ENCODE data around the gene PFN4. TPM values are rescaled to one million over a fixed set of nuclear protein-coding genes. Genes with fewer than 3 reads are reported as not detected.

The PFN4 gene, protein sequence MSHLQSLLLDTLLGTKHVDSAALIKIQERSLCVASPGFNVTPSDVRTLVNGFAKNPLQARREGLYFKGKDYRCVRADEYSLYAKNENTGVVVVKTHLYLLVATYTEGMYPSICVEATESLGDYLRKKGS
- total RNA-seq: 1.3 to 1.4 TPM (median 1.3 TPM) in 3 replicates
- long read RNA-seq, partial matches to known transcripts: 0 of 1 reads
- long read RNA-seq, other reads (novel, unspliced or antisense): 0 of 1 reads

DNA sequence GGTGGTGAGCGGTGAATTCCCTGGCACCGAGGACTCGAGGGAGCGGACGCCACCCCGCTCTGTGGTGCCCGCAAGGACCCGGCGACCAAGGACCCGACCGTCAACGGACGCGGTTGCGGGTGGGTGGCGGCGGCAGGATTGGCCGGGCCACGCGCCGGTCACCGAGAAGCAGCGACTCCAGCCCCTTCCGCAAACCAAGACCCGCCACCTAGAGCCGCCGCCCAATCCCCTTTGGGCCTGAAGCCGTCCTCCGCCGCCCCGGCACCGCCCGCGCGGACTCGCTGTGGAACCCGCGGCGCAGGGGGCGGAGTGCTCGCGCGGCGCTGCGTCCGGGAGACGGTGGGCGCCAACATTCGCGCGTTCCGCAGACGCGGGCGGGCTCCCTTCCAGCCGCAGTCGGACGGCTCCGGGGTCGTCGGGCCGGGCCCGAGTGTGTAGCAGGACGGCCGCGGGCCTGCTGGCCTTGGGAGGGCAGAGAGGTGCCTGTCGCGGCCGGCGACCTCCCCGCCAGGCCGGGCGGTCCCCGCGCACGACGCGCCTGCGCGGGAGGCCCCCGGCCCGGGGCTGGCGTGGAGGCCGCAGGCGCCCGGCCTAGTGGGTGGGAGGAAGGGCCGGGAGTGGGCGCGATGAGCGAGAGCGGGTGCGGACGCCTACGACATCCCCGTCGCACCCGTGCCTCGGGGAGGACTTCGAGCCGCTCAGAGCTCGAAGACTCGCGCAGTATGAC is at the start of gene PFN4, which contains the start of gene FAM228B:
TSS of gene PFN4 (minus strand) at position 140 of the 727 bp plus-strand sequence. CDS start 799 bp downstream, outside the sequence.
TSS of gene FAM228B (plus strand) at position 275 of the 727 bp plus-strand sequence. CDS start 893 bp downstream, outside the sequence.
- DNase-seq (ENCODE audit: low spot score): peak; percentile 94
- Mint-ChIP-seq H3K27ac (ENCODE audit: unreplicated experiment) (peak within 1 kb of the TSS; percentile 97), H3K36me3 (ENCODE audit: low read depth) (no peaks in the 10 kb centered on the region), H3K27me3 (ENCODE audit: low read depth) (no peaks in the 10 kb centered on the region), H3K4me1 (ENCODE audit: low read depth) (peaks cover 24% of the 10 kb centered on the region), H3K4me3 (ENCODE audit: unreplicated experiment) (peak within 1 kb of the TSS; percentile 83), H3K9me3 (ENCODE audit: low read depth) (no peaks in the 10 kb centered on the region)
- TF ChIP-seq, protein P1, sequence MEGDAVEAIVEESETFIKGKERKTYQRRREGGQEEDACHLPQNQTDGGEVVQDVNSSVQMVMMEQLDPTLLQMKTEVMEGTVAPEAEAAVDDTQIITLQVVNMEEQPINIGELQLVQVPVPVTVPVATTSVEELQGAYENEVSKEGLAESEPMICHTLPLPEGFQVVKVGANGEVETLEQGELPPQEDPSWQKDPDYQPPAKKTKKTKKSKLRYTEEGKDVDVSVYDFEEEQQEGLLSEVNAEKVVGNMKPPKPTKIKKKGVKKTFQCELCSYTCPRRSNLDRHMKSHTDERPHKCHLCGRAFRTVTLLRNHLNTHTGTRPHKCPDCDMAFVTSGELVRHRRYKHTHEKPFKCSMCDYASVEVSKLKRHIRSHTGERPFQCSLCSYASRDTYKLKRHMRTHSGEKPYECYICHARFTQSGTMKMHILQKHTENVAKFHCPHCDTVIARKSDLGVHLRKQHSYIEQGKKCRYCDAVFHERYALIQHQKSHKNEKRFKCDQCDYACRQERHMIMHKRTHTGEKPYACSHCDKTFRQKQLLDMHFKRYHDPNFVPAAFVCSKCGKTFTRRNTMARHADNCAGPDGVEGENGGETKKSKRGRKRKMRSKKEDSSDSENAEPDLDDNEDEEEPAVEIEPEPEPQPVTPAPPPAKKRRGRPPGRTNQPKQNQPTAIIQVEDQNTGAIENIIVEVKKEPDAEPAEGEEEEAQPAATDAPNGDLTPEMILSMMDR (IDR thresholded peaks at IDR 0.05): no peak

DNA sequence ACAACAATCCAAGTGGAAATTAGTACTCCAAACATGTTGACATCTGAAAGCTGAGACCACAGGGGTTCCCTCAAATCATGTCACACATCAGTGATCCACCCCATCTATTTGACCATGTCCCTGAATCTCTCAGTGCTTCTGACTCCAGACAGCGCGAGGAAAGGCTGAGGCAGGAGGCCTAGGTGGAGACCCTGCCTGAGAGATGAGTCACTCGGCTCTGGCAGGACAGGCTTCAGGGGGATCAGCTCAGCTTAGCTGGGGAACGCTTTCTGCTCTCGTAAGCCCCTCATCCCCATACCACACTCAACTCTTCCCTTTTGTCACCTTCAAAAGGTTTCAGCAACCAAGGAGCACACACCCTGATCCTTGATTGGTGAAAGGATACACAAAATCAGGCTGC is 45.9 kb upstream of the PFN4 start:
- Mint-ChIP-seq H3K27me3 (ENCODE audit: low read depth) (no peaks in the 10 kb centered on the region), H3K36me3 (ENCODE audit: low read depth) (peaks cover 3% of the 10 kb centered on the region), H3K9me3 (ENCODE audit: low read depth) (peaks cover 3% of the 10 kb centered on the region), H3K4me1 (ENCODE audit: low read depth) (no peaks in the 10 kb centered on the region), H3K27ac (ENCODE audit: unreplicated experiment) (no peak overlapping the region), H3K4me3 (ENCODE audit: unreplicated experiment) (no peak overlapping the region)
- TF ChIP-seq, protein P1 (IDR thresholded peaks at IDR 0.05): no peak
- no peak for DNase-seq (ENCODE audit: low spot score)

DNA sequence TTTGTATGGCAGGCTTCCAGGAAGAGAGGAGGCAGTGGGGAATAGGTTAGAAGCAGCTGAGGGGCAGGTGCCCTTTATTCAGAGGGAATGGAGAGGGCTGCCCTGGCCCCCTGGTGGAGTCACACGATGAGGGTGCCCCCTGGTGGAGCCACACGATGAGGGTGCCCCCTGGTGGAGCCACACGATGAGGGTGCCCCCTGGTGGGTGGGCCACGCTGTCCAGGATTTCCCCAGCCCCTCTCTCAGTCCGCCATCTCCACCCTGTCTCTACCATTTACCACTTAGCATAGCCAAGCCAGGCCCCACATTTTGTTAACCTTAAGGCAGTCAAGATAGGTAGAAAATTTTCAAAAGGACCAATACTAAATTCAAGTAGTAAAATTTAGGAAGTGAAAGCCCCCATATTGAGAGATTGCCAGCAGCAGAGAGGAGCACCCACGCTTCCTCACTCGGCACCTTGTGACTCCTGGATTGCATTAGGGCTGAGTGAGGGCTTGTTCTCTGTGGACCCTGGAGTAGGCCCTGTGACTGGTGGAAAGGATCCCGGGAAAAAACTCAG is 41.4 kb upstream of the PFN4 start:
- Mint-ChIP-seq H3K4me3 (ENCODE audit: unreplicated experiment) (no peak overlapping the region), H3K27ac (ENCODE audit: unreplicated experiment) (no peak overlapping the region), H3K27me3 (ENCODE audit: low read depth) (no peaks in the 10 kb centered on the region), H3K9me3 (ENCODE audit: low read depth) (peaks cover 8% of the 10 kb centered on the region), H3K36me3 (ENCODE audit: low read depth) (peaks cover 20% of the 10 kb centered on the region), H3K4me1 (ENCODE audit: low read depth) (no peaks in the 10 kb centered on the region)
- DNase-seq (ENCODE audit: low spot score): no peak
- TF ChIP-seq, protein P1 (IDR thresholded peaks at IDR 0.05): peak; percentile 65

DNA sequence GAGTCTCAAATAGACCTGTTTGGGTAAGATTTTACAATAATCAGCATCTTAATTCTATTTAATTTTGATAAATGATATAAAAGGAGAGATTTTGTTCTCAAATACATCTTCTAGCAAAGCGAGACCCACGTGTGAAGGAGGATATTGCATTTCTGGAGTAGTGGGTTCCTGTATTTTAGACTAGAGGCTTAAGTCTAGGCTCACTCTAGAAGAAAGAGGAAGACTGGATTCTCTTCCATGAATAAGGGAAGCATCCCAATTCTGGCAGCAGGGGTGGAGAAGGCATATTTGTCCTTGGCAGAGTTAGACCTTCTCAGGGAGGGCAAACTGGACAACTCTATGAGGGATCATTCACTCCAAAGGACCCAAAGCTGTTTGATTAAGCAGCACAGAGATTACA is 40.5 kb upstream of the PFN4 start:
- H3K36me3 Mint-ChIP-seq (ENCODE audit: low read depth): peaks cover 22% of the 10 kb centered on the region
- DNase-seq (ENCODE audit: low spot score): no peak
- TF ChIP-seq, protein P1 (IDR thresholded peaks at IDR 0.05): no peak
- no peaks in the 10 kb centered on the region for H3K4me1 Mint-ChIP-seq (ENCODE audit: low read depth)
- peaks cover 8% of the 10 kb centered on the region for H3K9me3 Mint-ChIP-seq (ENCODE audit: low read depth)
- H3K27ac Mint-ChIP-seq (ENCODE audit: unreplicated experiment): no peak overlapping the region
- H3K4me3 Mint-ChIP-seq (ENCODE audit: unreplicated experiment): no peak overlapping the region
- H3K27me3 Mint-ChIP-seq (ENCODE audit: low read depth): no peaks in the 10 kb centered on the region

DNA sequence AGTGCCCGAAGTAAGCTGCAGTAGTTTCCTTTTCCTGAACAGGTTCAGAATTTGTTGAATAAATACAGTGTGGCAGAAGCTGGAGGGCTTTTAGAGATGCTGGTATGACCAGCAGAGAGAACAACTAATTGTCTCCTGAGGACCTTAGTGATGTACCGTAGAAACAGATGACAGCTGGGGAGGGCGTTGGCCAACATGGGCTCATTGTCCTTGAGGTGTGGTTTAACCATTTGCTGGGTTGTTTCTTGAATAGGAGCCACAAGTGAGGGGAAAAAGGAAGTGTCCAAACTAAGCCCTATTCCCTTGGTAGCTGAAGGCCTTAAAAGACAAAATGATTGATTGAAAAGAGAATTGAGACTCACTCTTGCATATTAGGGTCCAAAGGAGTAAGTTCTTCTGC is 40.1 kb upstream of the PFN4 start:
- Mint-ChIP-seq H3K4me1 (ENCODE audit: low read depth) (no peaks in the 10 kb centered on the region), H3K27me3 (ENCODE audit: low read depth) (no peaks in the 10 kb centered on the region), H3K4me3 (ENCODE audit: unreplicated experiment) (no peak overlapping the region), H3K36me3 (ENCODE audit: low read depth) (peaks cover 25% of the 10 kb centered on the region), H3K9me3 (ENCODE audit: low read depth) (peaks cover 8% of the 10 kb centered on the region), H3K27ac (ENCODE audit: unreplicated experiment) (no peak overlapping the region)
- DNase-seq (ENCODE audit: low spot score): no peak
- TF ChIP-seq, protein P1 (IDR thresholded peaks at IDR 0.05): no peak

Data from chondrocyte (in vitro differentiated cells).